Mesodermal cell (in vitro differentiated cells): ENCODE measurements around the gene COQ10B.
A peak's percentile ranks its signal among the peaks of the same experiment; 100 is the strongest.

ENCODE experiments used
- H3K27ac ChIP-seq: 2 replicates; pipeline ENCODE4 v1.7.0; 2013; ENCODE audit warnings: mild to moderate bottlenecking, low read depth, low read length, moderate library complexity; ENCODE audit not compliant: severe bottlenecking
- H3K36me3 ChIP-seq: 2 replicates; pipeline ENCODE4 v1.7.1; 2013; ENCODE audit warnings: mild to moderate bottlenecking, low read length, moderate library complexity; ENCODE audit not compliant: control insufficient read depth, insufficient read depth
- H3K4me1 ChIP-seq: one replicate; pipeline ENCODE4 v1.7.1; 2013; ENCODE audit warnings: mild to moderate bottlenecking, low read length; ENCODE audit not compliant: insufficient read depth, control insufficient read depth, poor library complexity, severe bottlenecking
- H3K4me3 ChIP-seq: 2 replicates; pipeline ENCODE4 v1.7.0; 2013; ENCODE audit warnings: low read length, control low read depth, mild to moderate bottlenecking; ENCODE audit not compliant: insufficient read depth, poor library complexity, severe bottlenecking; ENCODE audit errors: extremely low read depth
- H3K9me3 ChIP-seq: 2 replicates; pipeline ENCODE4 v1.7.1; 2013; ENCODE audit warnings: mild to moderate bottlenecking, low read length, moderate library complexity; ENCODE audit not compliant: control insufficient read depth
- WGBS, 2 experiments: methylation state at CpG; one replicate each; pipeline ENCODE4 v1.1.5; 2013; ENCODE audit warnings: missing lambda C conversion rate in 2 of 2; ENCODE audit not compliant: insufficient coverage in 2 of 2; 5-methylcytosine and 5-hydroxymethylcytosine counted together

COQ10B gene

GRCh38 chr2:197500503-197501131 lies 47.3 kb downstream of the COQ10B start:
- no peaks in the 10 kb centered on the region for H3K9me3 ChIP-seq
- peaks cover 19% of the 10 kb centered on the region for H3K4me1 ChIP-seq
- peak overlapping the region; percentile 100 for H3K27ac ChIP-seq
- 0% methylated on average over 14 to 23 of the region's 30 CpGs for WGBS, 2 experiments
- H3K36me3 ChIP-seq: peaks cover 63% of the 10 kb centered on the region
- H3K4me3 ChIP-seq: peak overlapping the region; percentile 89

GRCh38 chr2:197502201-197502600 lies 48.8 kb downstream of the COQ10B start:
- peaks cover 15% of the 10 kb centered on the region for H3K4me1 ChIP-seq
- WGBS, 2 experiments: 81 to 84% methylated on average over 3 of the region's 4 CpGs
- H3K27ac ChIP-seq: no peak overlapping the region
- H3K4me3 ChIP-seq: peak overlapping the region; percentile 89
- no peaks in the 10 kb centered on the region for H3K9me3 ChIP-seq
- peaks cover 56% of the 10 kb centered on the region for H3K36me3 ChIP-seq

- whole genome bisulfite sequencing, 2 experiments: 84% methylated on average over 2 of the region's 4 CpGs; no CpG with 5 or more reads in 1 of the 2 experiments
- H3K36me3 ChIP-seq: peaks cover 51% of the 10 kb centered on the region
- no peak overlapping the region for H3K4me3 ChIP-seq
- no peak overlapping the region for H3K27ac ChIP-seq
- H3K4me1 ChIP-seq: peaks cover 13% of the 10 kb centered on the region
- no peaks in the 10 kb centered on the region for H3K9me3 ChIP-seq
These were observed 49.3 kb downstream of the COQ10B start for GRCh38 chr2:197502685-197503084.

- Histone ChIP-seq H3K9me3 (no peaks in the 10 kb centered on the region), H3K4me3 (no peak overlapping the region), H3K36me3 (peaks cover 41% of the 10 kb centered on the region), H3K4me1 (peaks cover 7% of the 10 kb centered on the region), H3K27ac (no peak overlapping the region)
- 92 to 100% methylated on average over 2 of the region's 2 CpGs for WGBS, 2 experiments
These were observed 50.6 kb downstream of the COQ10B start for GRCh38 chr2:197504000-197504399.

- Histone ChIP-seq H3K9me3 (no peaks in the 10 kb centered on the region), H3K4me1 (peaks cover 7% of the 10 kb centered on the region), H3K4me3 (no peak overlapping the region), H3K27ac (no peak overlapping the region), H3K36me3 (peaks cover 41% of the 10 kb centered on the region)
- 100% methylated on average over 5 to 6 of the region's 6 CpGs for WGBS, 2 experiments
These were observed 51.2 kb downstream of the COQ10B start for GRCh38 chr2:197504512-197504911.

GRCh38 chr2:197506658-197507057 lies 53.3 kb downstream of the COQ10B start:
- Histone ChIP-seq H3K36me3 (peaks cover 40% of the 10 kb centered on the region), H3K9me3 (no peaks in the 10 kb centered on the region), H3K27ac (no peak overlapping the region), H3K4me3 (no peak overlapping the region), H3K4me1 (peaks cover 5% of the 10 kb centered on the region)
- no CpG with 5 or more reads among the region's 5 CpGs for WGBS, 2 experiments

GRCh38 chr2:197513915-197514314 lies 60.6 kb downstream of the COQ10B start:
- Histone ChIP-seq H3K36me3 (peaks cover 9% of the 10 kb centered on the region), H3K4me3 (no peak overlapping the region), H3K9me3 (no peaks in the 10 kb centered on the region), H3K27ac (no peak overlapping the region), H3K4me1 (peaks cover 11% of the 10 kb centered on the region)
- WGBS, 2 experiments: 88 to 89% methylated on average over 3 to 4 of the region's 5 CpGs

GRCh38 chr2:197514754-197515153 lies 61.4 kb downstream of the COQ10B start:
- no CpG with 5 or more reads among the region's 3 CpGs for WGBS, 2 experiments
- Histone ChIP-seq H3K4me3 (peak overlapping the region; percentile 80), H3K4me1 (peaks cover 11% of the 10 kb centered on the region), H3K9me3 (no peaks in the 10 kb centered on the region), H3K36me3 (peaks cover 11% of the 10 kb centered on the region), H3K27ac (peak overlapping the region; percentile 94)

- Histone ChIP-seq H3K9me3 (no peaks in the 10 kb centered on the region), H3K36me3 (peaks cover 14% of the 10 kb centered on the region), H3K27ac (peak overlapping the region; percentile 94), H3K4me3 (peak overlapping the region; percentile 80), H3K4me1 (peaks cover 11% of the 10 kb centered on the region)
- 22 to 25% methylated on average over 16 of the region's 16 CpGs for WGBS, 2 experiments
These were observed 62.0 kb downstream of the COQ10B start for GRCh38 chr2:197515315-197515738.

GRCh38 chr2:197515739-197516392 lies 62.5 kb downstream of the COQ10B start, which contains the start of gene MOB4:
MOB4 (plus strand) TSS chr2:197516066; CDS start chr2:197516087, 21 bp downstream.
- H3K4me3 ChIP-seq: peak within 1 kb of the TSS; percentile 80
- H3K4me1 ChIP-seq: peaks cover 11% of the 10 kb centered on the region
- 0 to 1% methylated on average over 58 to 66 of the region's 66 CpGs for WGBS, 2 experiments
- H3K27ac ChIP-seq: peak within 1 kb of the TSS; percentile 94
- peaks cover 18% of the 10 kb centered on the region for H3K36me3 ChIP-seq
- no peaks in the 10 kb centered on the region for H3K9me3 ChIP-seq

- H3K9me3 ChIP-seq: no peaks in the 10 kb centered on the region
- 0% methylated on average over 9 to 11 of the region's 17 CpGs for WGBS, 2 experiments
These were observed 63.0 kb downstream of the COQ10B start for GRCh38 chr2:197516393-197516761.

More at GRCh38 chr2:197516393-197516761, 63.0 kb downstream of the COQ10B start:
- Histone ChIP-seq H3K4me3 (peak overlapping the region; percentile 80), H3K4me1 (peaks cover 11% of the 10 kb centered on the region), H3K27ac (peak overlapping the region; percentile 36), H3K36me3 (peaks cover 18% of the 10 kb centered on the region)
